ENCODE measurements around the gene SLC38A4.
"Not testable (repeated sequence)": the region's sequence is repeated elsewhere in the genome, so short reads cannot be mapped to it uniquely, and the experiment has no call there.

Gene SLC38A4

GRCh38 chr12:46773586-46774321 is 52.0 kb downstream of the SLC38A4 start:
- DNase-seq: no peak

- no peak for DNase-seq
Measured at GRCh38 chr12:46771268-46771827, 54.4 kb downstream of the SLC38A4 start.

GRCh38 chr12:46770501-46771183 is 55.2 kb downstream of the SLC38A4 start:
- DNase-seq: no peak

GRCh38 chr12:46764005-46764404 is 61.8 kb downstream of the SLC38A4 start:
- DNase-seq: no peak

GRCh38 chr12:46763230-46763629 is 62.6 kb downstream of the SLC38A4 start:
- no peak for DNase-seq

GRCh38 chr12:46754550-46754949 is 71.2 kb downstream of the SLC38A4 start:
- DNase-seq: no peak

- no peak for DNase-seq
Measured at GRCh38 chr12:46752396-46752795, 73.4 kb downstream of the SLC38A4 start.

GRCh38 chr12:46751173-46751572 is 74.6 kb downstream of the SLC38A4 start:
- no peak for DNase-seq

GRCh38 chr12:46749322-46749721 is 76.5 kb downstream of the SLC38A4 start:
- DNase-seq: no peak

- DNase-seq: no peak
Measured at GRCh38 chr12:46744283-46744682, 81.5 kb downstream of the SLC38A4 start.

GRCh38 chr12:46743456-46743855 is 82.3 kb downstream of the SLC38A4 start:
- no peak for DNase-seq

GRCh38 chr12:46742271-46742670 is 83.5 kb downstream of the SLC38A4 start:
- DNase-seq: not testable (repeated sequence)

- DNase-seq: no peak
Measured at GRCh38 chr12:46725332-46725731, 100.5 kb downstream of the SLC38A4 start.

- no peak for DNase-seq
Measured at GRCh38 chr12:46723629-46724419, 102.0 kb downstream of the SLC38A4 start.

GRCh38 chr12:46722394-46723185 is 103.2 kb downstream of the SLC38A4 start:
- DNase-seq: no peak

GRCh38 chr12:46718495-46718894 is 107.3 kb downstream of the SLC38A4 start:
- no peak for DNase-seq

GRCh38 chr12:46717868-46718267 is 107.9 kb downstream of the SLC38A4 start:
- DNase-seq: no peak

GRCh38 chr12:46717159-46717558 is 108.6 kb downstream of the SLC38A4 start:
- no peak for DNase-seq

All from stimulated activated CD8-positive, alpha-beta memory T cell treated with anti-CD3 and anti-CD28 coated beads, Interleukin-4, amount 100 ng/mL, for 48 hours (primary cell).